Loucy (cell line): ENCODE measurements around the gene PC.

ENCODE experiments used
- CTCF ChIP-seq: fragments of 200-600 bp; sonication (generic); conservative IDR thresholded peaks from 2 replicates; pipeline ENCODE4 v1.5.1; 2014; ENCODE audit warnings: mild to moderate bottlenecking, antibody characterized with exemption, low read length
- EZH2phosphoT487 ChIP-seq: fragments of 200-600 bp; IDR thresholded peaks from 2 replicates; pipeline ENCODE4 v1.6.1; 2018; ENCODE audit warnings: antibody characterized with exemption, mild to moderate bottlenecking, moderate library complexity, borderline replicate concordance

- no peak for TF ChIP-seq CTCF
- no peak for TF ChIP-seq EZH2phosphoT487
Observed at GRCh38 chr11:66820381-66820780, 137.8 kb downstream of the PC start.
